Ureter (tissue), 1 donor: ENCODE results near the gene PHAF1. TPM values are rescaled to one million over a fixed set of nuclear protein-coding genes. Genes with fewer than 3 reads are reported as not detected.

Experiments
- DNase-seq: peaks from one replicate; pipeline ENCODE4 v3.0.0-alpha.2; 2020; ENCODE audit warnings: low spot score
- total RNA-seq: library from RNA; stranded (reverse); gene quantifications from one replicate; pipeline ENCODE4 v1.2.4, GENCODE V29; 2023
- donor health status: DM: yes; HTN: yes; CAD: no.

The PHAF1 gene
- total RNA-seq, 1 donor from 2014 or later: 19.4 TPM

GRCh38 chr16:67180166-67180565 lies 70.4 kb downstream of the PHAF1 start:
- no peak for DNase-seq

GRCh38 chr16:67181346-67181745 lies 71.6 kb downstream of the PHAF1 start:
- no peak for DNase-seq

DNA sequence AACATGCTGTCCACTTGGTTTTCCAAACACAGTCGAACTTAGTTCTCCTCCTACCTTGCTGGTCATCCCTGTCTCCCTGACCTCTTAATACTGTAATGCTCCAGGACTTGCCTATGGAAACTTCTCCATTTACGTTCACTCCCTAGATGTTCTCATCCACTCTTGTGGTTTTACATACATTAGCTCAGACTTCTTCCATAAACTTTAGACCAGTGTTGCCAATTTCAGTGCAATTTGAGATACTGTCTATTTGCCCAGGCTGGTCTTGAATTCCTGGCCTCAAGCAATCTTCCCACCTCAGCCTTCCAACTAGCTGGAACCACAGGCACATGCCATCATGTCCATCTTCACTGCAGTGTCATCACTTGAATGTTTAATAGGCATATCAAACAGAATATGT lies 72.5 kb downstream of the PHAF1 start:
- no peak for DNase-seq

- no peak for DNase-seq
These were observed 73.5 kb downstream of the PHAF1 start for GRCh38 chr16:67183284-67183626.

DNA sequence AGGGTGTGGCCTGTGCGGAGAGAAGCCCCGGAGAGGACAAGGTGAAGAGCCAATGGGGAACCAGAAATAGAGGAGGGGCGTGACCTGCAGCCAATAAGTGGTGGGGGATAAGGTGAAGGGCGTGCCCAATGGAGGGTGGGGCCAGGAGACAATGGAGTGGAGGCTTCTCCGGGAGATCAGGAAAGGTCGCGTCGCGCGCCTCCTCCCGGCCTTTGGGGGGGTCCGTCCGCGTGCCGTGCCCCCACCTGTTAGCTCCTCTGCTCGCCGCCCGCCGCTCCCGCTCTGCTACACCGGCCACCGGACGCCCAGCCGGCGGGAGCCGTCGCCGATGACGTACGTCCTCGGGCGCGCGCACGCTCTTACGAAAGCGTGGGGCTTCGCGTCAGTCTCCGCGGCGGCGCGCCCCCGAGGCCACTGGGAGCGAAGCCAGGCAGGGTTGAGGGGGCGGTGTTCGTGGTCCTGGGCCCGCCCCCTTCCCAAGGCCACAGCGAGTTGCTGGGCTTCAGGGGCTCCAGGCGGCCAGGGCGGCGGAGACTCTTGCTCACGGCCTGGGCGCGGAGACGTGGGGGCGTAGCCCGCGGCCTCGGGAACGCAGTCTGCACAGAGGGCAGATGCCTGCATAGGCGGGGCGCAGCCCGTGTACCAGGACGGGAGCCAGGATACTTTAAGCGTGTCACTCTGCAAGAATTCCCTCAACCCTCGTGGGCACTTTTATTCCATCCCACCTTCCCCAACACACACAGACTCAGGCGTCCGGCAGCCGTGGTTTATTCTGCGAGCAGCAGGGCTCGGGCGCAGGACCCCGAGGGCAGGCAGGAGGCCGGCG lies 74.1 kb downstream of the PHAF1 start, which contains the start of gene MATCAP1:
Gene MATCAP1 (minus strand): TSS at position 337 of the 826 bp plus-strand sequence. CDS start 3,353 bp downstream, outside the sequence.
- DNase-seq: peak; percentile 97

- no peak for DNase-seq
These were observed 74.8 kb downstream of the PHAF1 start for GRCh38 chr16:67184453-67184994.

DNA sequence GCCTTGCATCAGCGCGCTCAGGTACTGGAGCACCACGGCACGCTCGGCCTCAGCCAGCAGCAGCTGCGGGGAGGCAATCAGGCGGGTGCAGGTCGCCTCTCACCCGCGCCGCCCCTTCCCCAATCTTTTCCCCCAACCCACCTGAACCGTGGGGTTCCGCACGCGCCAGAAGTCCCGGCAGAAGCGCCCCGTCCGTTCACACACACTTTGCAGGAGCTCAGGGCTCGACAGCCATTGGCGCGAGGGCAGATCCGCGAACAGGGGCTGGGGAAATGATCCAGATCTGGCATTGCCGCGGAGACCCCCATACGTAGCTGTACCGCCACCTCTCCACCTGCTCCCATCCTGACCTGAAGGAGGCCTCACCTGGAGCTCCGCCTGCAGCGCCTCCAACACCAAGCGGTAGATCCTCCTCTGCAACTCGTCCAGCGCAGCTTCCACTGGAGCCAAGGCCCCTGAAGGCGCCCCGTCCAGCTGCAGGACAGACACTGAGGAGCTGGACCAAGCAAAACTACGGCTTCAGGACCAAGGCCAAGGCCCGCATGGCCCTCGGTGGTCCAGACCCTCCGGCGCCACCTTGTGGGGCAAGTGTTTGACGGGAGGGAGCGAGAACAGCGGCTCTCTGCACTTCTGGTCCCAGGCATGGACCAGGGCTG lies 75.4 kb downstream of the PHAF1 start:
- DNase-seq: peak; percentile 93

DNA sequence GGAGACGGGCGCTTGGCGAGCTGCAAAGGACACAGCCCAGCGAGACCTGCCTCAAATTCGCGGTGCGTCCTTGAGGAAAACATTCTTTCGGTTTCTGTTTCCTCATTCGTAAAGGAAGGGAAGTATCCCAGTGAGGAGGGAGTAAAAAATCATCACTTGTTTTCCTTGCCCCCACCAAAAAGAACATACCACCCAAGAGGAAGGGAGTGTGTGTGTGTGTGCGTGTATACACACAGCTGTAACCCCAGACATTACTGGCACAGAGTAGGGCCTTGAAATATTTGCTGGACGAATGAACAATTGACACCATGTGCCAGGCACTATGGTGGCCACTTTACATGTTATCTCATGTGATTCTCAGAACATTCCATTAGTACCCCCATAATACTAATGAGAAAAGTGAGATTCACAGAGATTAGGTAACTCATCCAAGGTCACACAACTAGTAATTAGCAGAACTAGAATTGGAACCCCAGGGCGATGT lies 76.0 kb downstream of the PHAF1 start:
- DNase-seq: no peak

DNA sequence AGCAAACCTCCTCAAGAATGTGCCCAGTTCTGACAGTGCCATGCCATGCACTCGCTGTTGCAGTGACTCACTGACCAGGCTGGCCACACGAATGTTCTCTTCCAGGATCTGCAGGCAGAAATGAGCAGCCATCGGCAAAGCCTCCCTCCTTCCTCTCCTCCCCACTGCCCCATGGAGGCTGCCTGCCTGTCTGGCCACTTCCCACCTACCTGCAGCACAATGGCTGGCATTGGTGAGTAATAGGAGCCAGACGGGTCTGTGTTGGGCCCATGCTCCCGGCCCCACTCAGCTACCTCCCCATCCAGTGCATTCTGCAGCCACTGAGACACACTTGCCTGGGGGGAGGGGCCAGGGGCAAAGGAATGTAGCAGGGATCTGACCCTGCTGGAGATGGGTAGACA lies 76.8 kb downstream of the PHAF1 start:
- DNase-seq: no peak

DNA sequence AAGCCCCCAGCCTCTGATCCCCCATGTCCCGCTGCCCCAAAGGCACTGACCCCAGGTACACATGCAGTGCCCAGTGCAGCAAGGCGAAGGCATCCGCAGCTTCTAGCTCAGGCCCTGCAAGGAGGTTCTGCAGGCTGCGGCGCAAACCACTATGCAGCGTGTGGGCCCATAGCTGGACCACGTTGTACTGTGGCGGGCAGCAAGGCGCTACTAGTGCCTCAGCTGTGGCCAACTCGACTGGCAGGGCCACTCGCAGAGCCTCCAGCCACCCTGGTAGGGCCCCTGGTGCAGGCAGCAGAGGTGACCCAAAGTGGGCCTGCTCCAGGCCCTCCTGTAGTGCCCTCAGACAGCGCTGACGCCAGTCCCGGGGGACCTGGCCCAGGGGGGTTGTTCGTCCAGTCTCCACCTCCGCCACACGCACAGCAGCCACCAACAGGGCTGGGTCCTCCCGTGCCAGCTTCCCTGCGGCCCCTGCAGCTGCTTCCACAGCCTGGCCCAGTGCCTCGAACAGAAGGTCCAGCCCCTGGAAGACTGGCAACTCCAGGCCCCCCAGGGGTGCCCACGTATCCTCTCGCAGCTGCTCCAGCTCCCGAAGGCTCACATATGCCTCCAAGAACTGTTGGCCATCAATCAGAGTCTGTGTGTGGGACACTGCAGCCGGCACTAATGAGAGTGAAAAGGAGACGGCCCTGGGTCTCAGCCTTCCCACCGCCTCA lies 77.6 kb downstream of the PHAF1 start:
- no peak for DNase-seq

GRCh38 chr16:67188323-67188722 lies 78.6 kb downstream of the PHAF1 start:
- DNase-seq: no peak

- no peak for DNase-seq
These were observed 79.1 kb downstream of the PHAF1 start for GRCh38 chr16:67188798-67189197.

GRCh38 chr16:67190041-67190440 lies 80.3 kb downstream of the PHAF1 start, which contains the start of gene EXOC3L1:
EXOC3L1 (minus strand) TSS chr16:67190136; CDS start chr16:67189676, 460 bp downstream.
- DNase-seq: no peak

- no peak for DNase-seq
These were observed 81.0 kb downstream of the PHAF1 start for GRCh38 chr16:67190448-67191399.

DNA sequence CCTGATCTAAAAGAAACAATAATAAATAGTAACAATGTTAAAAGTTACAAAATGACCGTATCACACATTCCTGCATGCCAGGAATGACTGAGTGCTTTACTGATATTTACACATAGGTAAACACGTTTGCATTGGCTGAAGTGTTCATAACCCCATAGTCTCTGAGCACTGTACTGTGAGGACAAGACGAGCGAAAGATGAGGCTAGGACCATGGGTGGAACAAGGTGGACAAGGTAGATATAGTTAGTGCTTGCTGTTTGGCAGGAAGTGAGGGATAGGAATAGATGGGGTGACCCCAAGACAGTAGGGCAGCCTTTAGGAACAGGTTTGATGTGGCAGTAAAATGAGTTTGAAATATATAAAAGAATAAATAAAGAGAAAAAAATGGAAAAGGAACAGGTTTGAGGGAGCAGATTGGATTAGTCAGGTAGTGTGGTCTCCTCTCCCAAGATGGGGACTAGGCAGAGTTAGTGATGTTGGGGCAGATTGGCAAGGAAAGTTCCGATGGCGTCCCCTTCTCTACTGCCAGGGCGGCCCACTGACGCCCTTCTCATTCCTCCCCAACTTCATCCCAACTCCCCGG lies 81.8 kb downstream of the PHAF1 start:
- no peak for DNase-seq

DNA sequence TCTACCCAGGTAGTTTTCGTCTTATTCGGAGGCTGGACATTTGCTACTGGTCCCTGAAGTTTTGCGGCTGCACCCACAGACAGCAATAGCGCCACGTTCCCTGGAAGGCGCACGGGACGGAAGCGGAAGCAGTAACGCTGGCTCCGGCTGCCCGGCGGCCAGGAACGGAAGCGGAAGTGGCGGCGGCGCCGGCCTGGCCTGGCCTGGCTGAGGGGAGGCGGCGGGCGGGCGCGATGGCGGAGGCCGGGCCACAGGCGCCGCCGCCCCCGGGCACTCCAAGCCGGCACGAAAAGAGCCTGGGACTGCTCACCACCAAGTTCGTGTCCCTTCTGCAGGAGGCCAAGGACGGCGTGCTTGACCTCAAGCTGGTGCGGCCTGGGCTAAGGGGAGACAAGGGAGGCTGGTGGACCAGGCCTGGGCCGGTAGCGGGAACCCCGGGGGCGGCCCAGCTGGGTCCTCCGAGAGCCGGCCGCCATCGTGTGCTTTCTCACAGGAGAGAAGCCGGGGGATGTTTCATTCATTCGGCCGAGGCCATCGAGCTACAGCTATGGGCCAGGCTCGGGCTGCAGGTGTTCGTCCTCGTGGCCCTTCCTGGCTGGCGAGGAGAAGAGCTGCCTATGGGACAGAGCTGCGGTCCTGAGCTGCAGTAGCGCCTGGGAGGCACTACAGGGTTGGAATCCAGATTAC lies 82.4 kb downstream of the PHAF1 start, which contains the start of gene E2F4:
Gene E2F4 (plus strand): TSS at position 161 of the 687 bp plus-strand sequence. CDS start 73 bp downstream, at position 234.
- DNase-seq: peak; percentile 91

DNA sequence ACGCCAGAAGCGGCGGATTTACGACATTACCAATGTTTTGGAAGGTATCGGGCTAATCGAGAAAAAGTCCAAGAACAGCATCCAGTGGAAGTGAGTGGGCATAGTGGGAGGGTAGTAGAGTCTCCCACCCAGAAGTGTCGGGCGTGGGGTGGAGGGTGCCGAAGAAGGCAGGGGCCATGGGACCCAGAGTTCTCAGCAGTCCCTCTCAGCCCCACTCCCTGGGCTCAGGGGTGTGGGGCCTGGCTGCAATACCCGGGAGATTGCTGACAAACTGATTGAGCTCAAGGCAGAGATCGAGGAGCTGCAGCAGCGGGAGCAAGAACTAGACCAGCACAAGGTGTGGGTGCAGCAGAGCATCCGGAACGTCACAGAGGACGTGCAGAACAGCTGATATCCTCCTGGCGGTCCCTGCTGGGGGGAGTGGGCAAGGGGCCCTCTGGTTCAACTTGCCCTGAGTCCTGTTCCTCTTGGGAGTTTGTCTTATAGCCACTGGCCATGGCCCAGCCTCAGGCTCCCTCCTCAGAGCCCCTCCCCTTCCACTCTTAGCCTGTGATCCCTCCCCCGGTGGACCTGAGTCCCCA lies 83.1 kb downstream of the PHAF1 start:
- DNase-seq: no peak

DNA sequence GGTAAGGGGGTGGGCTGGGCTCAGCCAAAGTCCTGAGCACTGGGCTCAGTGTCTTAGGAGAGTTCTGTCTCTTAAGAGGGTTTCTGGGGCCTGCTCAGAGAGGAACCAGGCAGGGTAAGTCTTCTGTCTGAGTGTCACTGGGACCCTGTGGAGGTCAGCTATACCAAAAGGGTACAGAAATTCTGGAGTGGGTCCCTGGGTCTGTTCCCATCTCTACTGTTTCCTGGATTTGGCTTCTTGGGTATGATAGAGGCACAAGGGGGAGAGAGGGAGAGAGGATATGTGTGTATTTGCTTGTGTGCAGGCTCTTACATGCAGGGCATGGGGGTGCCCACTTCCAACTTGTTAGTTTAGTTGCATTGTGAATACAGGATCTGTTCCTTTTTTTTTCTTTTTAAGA lies 83.8 kb downstream of the PHAF1 start:
- DNase-seq: no peak

- DNase-seq: no peak
These were observed 84.5 kb downstream of the PHAF1 start for GRCh38 chr16:67194260-67194659.
